Neural cell (in vitro differentiated cells): ENCODE results near the gene SIDT1. TPM values are rescaled to one million over a fixed set of nuclear protein-coding genes. Genes with fewer than 3 reads are reported as not detected.

Source experiments
- H2AFZ ChIP-seq: fragments of 200-600, 300-800 bp; sonication (generic), shearing (Covaris generic); 2 replicates; pipeline ENCODE4 v1.6.0; 2014; ENCODE audit warnings: low read depth, mild to moderate bottlenecking, antibody characterized with exemption, low read length, moderate library complexity
- H3F3A ChIP-seq: fragments of 200-600 bp; shearing (Covaris generic); 2 replicates; pipeline ENCODE4 v1.6.1; 2016; ENCODE audit warnings: mild to moderate bottlenecking, moderate library complexity, mixed read lengths, antibody characterized with exemption, low read length; ENCODE audit not compliant: insufficient read depth, poor library complexity, severe bottlenecking
- H3K27ac ChIP-seq: fragments of 200-600, 300-800 bp; sonication (generic), shearing (Covaris generic); 2 replicates; pipeline ENCODE4 v1.5.1; 2014; ENCODE audit warnings: mild to moderate bottlenecking, low read length, moderate library complexity
- H3K27me3 ChIP-seq: fragments of 300-800, 200-600 bp; sonication (generic), shearing (Covaris generic); 2 replicates; pipeline ENCODE4 v1.6.0; 2014; ENCODE audit warnings: mild to moderate bottlenecking, low read depth, low read length, moderate library complexity; ENCODE audit not compliant: insufficient read depth
- H3K36me3 ChIP-seq: fragments of 300-800, 200-600 bp; sonication (generic), shearing (Covaris generic); 2 replicates; pipeline ENCODE4 v1.5.1; 2014; ENCODE audit warnings: mild to moderate bottlenecking, antibody characterized with exemption, low read length, moderate library complexity; ENCODE audit not compliant: insufficient read depth
- H3K4me2 ChIP-seq: fragments of 300-800, 200-600 bp; sonication (generic), shearing (Covaris generic); 2 replicates; pipeline ENCODE4 v1.6.0; 2014; ENCODE audit warnings: mild to moderate bottlenecking, low read length
- H3K4me3 ChIP-seq: fragments of 300-800, 200-600 bp; sonication (generic), shearing (Covaris generic); 2 replicates; pipeline ENCODE4 v1.5.1; 2014; ENCODE audit warnings: mild to moderate bottlenecking, low read length, moderate library complexity
- H3K79me2 ChIP-seq: fragments of 200-600 bp; shearing (Covaris generic); replicated peaks from 2 replicates; pipeline ENCODE4 v1.6.0; 2014; ENCODE audit warnings: mild to moderate bottlenecking, low read length, moderate library complexity; ENCODE audit not compliant: insufficient read depth
- H3K9ac ChIP-seq: fragments of 300-800, 200-600 bp; sonication (generic), shearing (Covaris generic); 2 replicates; pipeline ENCODE4 v1.6.1; 2016; ENCODE audit warnings: mild to moderate bottlenecking, low read length, mixed read lengths
- H3K9me2 ChIP-seq: fragments of 200-600 bp; shearing (Covaris generic); 2 replicates; pipeline ENCODE4 v1.6.1; 2016; ENCODE audit warnings: mild to moderate bottlenecking, low read length, mixed read lengths; ENCODE audit not compliant: insufficient read depth
- H3K9me3 ChIP-seq: fragments of 200-600, 300-800 bp; sonication (generic), shearing (Covaris generic); 2 replicates; pipeline ENCODE4 v1.6.1; 2016; ENCODE audit warnings: mild to moderate bottlenecking, mixed run types, low read length, moderate library complexity, mixed read lengths
- H4K20me1 ChIP-seq: fragments of 200-600 bp; shearing (Covaris generic); 2 replicates; pipeline ENCODE4 v1.6.1; 2016; ENCODE audit warnings: mild to moderate bottlenecking, mixed run types; ENCODE audit not compliant: insufficient read depth
- CTCF ChIP-seq: fragments of 450-650 bp; IDR thresholded peaks from 2 replicates; pipeline ENCODE4 v1.5.1; 2014; ENCODE audit warnings: antibody characterized with exemption, mild to moderate bottlenecking, moderate library complexity; ENCODE audit not compliant: poor library complexity, severe bottlenecking
- EP300 ChIP-seq: fragments of 450-650 bp; conservative IDR thresholded peaks from 2 replicates; pipeline ENCODE4 v1.6.1; 2014; ENCODE audit warnings: antibody characterized with exemption, mild to moderate bottlenecking, moderate library complexity; ENCODE audit not compliant: poor library complexity, severe bottlenecking
- EZH2 ChIP-seq: fragments of 200-600, 300-800 bp; shearing (Covaris generic), sonication (generic); IDR thresholded peaks from 2 replicates; pipeline ENCODE4 v1.6.1; 2014; ENCODE audit warnings: antibody characterized with exemption, low read length, borderline replicate concordance, mild to moderate bottlenecking; ENCODE audit not compliant: insufficient read depth, poor library complexity, severe bottlenecking
- MXI1 ChIP-seq: fragments of 450-650 bp; conservative IDR thresholded peaks from 2 replicates; pipeline ENCODE4 v1.6.1; 2014; ENCODE audit warnings: antibody characterized with exemption, mild to moderate bottlenecking; ENCODE audit not compliant: poor library complexity, severe bottlenecking
- POLR2AphosphoS5 ChIP-seq: IDR thresholded peaks from 2 replicates; pipeline ENCODE4 v1.6.1; 2012
- RAD21 ChIP-seq: fragments of 450-650 bp; conservative IDR thresholded peaks from 2 replicates; pipeline ENCODE4 v1.6.1; 2014; ENCODE audit warnings: antibody characterized with exemption, mild to moderate bottlenecking, moderate library complexity
- REST ChIP-seq: IDR thresholded peaks from 2 replicates; pipeline ENCODE4 v1.6.1; 2012; ENCODE audit warnings: borderline replicate concordance
- SMC3 ChIP-seq: fragments of 450-650 bp; conservative IDR thresholded peaks from 2 replicates; pipeline ENCODE4 v1.6.1; 2014; ENCODE audit warnings: antibody characterized with exemption, mild to moderate bottlenecking, moderate library complexity; ENCODE audit not compliant: poor library complexity
- TAF1 ChIP-seq: IDR thresholded peaks from 2 replicates; pipeline ENCODE4 v1.6.1; 2012; ENCODE audit warnings: low read depth
- polyA plus RNA-seq: library from polyadenylated mRNA; depleted of rRNA; stranded (reverse); fragments of >200 nt; gene quantifications from 2 replicates; pipeline ENCODE4 v1.2.3, GENCODE V29; 2014

The SIDT1 gene
- polyA plus RNA-seq, 1 donor from 2014 or later = 0.22 TPM

GRCh38 chr3:113677737-113678136 lies 145.4 kb downstream of the SIDT1 start:
- no peaks in the 10 kb centered on the region for H3F3A ChIP-seq
- no peak overlapping the region for H2AFZ ChIP-seq
- no peak overlapping the region for H3K4me2 ChIP-seq
- no peaks in the 10 kb centered on the region for H3K27me3 ChIP-seq
- H3K4me3 ChIP-seq = no peak overlapping the region
- H3K27ac ChIP-seq = no peak overlapping the region
- no peaks in the 10 kb centered on the region for H4K20me1 ChIP-seq
- no peaks in the 10 kb centered on the region for H3K9me3 ChIP-seq
- H3K36me3 ChIP-seq = no peaks in the 10 kb centered on the region
- TF ChIP-seq POLR2AphosphoS5 (no peak), TAF1 (no peak), EZH2 (no peak), EP300 (no peak), RAD21 (no peak), SMC3 (no peak), MXI1 (no peak), REST (no peak), CTCF (no peak)
- no peak overlapping the region for H3K9ac ChIP-seq
- no peaks in the 10 kb centered on the region for H3K9me2 ChIP-seq
- no peaks in the 10 kb centered on the region for H3K79me2 ChIP-seq

DNA sequence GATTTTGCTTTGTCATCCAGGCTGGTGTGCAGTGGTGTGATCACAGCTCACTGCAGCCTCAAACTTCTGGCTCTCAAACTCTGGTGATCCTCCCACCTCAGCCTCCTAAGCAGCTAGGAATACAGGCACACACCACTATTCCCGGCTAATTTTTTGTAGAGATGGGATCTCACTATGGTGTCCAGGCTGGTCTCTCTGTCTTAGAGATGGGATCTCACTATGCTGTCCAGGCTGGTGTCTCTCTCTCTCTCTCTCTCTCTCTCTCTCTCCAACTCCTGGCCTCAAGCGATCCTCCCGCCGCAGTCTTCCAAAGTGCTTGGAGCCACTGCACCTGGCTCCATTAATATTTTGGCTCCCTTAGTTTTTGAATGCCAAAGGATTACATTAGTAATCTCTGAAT lies 146.4 kb downstream of the SIDT1 start:
- Histone ChIP-seq H3K27me3 (no peaks in the 10 kb centered on the region), H3K9me2 (no peaks in the 10 kb centered on the region), H4K20me1 (no peaks in the 10 kb centered on the region), H3K9me3 (no peaks in the 10 kb centered on the region), H2AFZ (no peak overlapping the region), H3K9ac (no peak overlapping the region), H3F3A (no peaks in the 10 kb centered on the region), H3K79me2 (no peaks in the 10 kb centered on the region), H3K4me2 (no peak overlapping the region), H3K36me3 (no peaks in the 10 kb centered on the region), H3K4me3 (no peak overlapping the region), H3K27ac (no peak overlapping the region)
- TF ChIP-seq REST (no peak), TAF1 (no peak), POLR2AphosphoS5 (no peak), MXI1 (no peak), SMC3 (no peak), EZH2 (no peak), RAD21 (no peak), EP300 (no peak), CTCF (no peak)
